ENCODE measurements around the gene FLT3. TPM values are rescaled to one million over a fixed set of nuclear protein-coding genes. Genes with fewer than 3 reads are reported as not detected.
"Not testable (repeated sequence)": the region's sequence is repeated elsewhere in the genome, so short reads cannot be mapped to it uniquely, and the experiment has no call there.

The FLT3 gene
- total RNA-seq, 1 donor: not detected

- no peak overlapping the region for H3K4me3 ChIP-seq (ENCODE audit: low read depth, low read length)
- TF ChIP-seq CTCF (IDR thresholded peaks at IDR 0.05; ENCODE audit: insufficient read depth, low read depth, low read length): no peak
- DNase-seq (ENCODE audit: low read depth): no peak
These were observed 803 bp downstream of the FLT3 start for GRCh38 chr13:28099396-28100149.

- H3K4me3 ChIP-seq (ENCODE audit: low read depth, low read length): no peak overlapping the region
- no peak for DNase-seq (ENCODE audit: low read depth)
- no peak for TF ChIP-seq CTCF (IDR thresholded peaks at IDR 0.05; ENCODE audit: insufficient read depth, low read depth, low read length)
These were observed 2.9 kb downstream of the FLT3 start for GRCh38 chr13:28097503-28097902.

- no peak for DNase-seq (ENCODE audit: low read depth)
- TF ChIP-seq CTCF (IDR thresholded peaks at IDR 0.05; ENCODE audit: insufficient read depth, low read depth, low read length): no peak
- no peak overlapping the region for H3K4me3 ChIP-seq (ENCODE audit: low read depth, low read length)
These were observed 6.1 kb downstream of the FLT3 start for GRCh38 chr13:28094306-28094705.

- TF ChIP-seq CTCF (IDR thresholded peaks at IDR 0.05; ENCODE audit: insufficient read depth, low read depth, low read length): no peak
- no peak overlapping the region for H3K4me3 ChIP-seq (ENCODE audit: low read depth, low read length)
- DNase-seq (ENCODE audit: low read depth): peak; percentile 3
These were observed 6.5 kb downstream of the FLT3 start for GRCh38 chr13:28093881-28094280.

- TF ChIP-seq CTCF (IDR thresholded peaks at IDR 0.05; ENCODE audit: insufficient read depth, low read depth, low read length): no peak
- DNase-seq (ENCODE audit: low read depth): no peak
- no peak overlapping the region for H3K4me3 ChIP-seq (ENCODE audit: low read depth, low read length)
These were observed 7.9 kb downstream of the FLT3 start for GRCh38 chr13:28092431-28092830.

- no peak for TF ChIP-seq CTCF (IDR thresholded peaks at IDR 0.05; ENCODE audit: insufficient read depth, low read depth, low read length)
- DNase-seq (ENCODE audit: low read depth): no peak
- no peak overlapping the region for H3K4me3 ChIP-seq (ENCODE audit: low read depth, low read length)
These were observed 11.3 kb downstream of the FLT3 start for GRCh38 chr13:28089065-28089464.

- not testable (repeated sequence) for H3K4me3 ChIP-seq (ENCODE audit: low read depth, low read length); DNase-seq (ENCODE audit: low read depth)
These were observed 22.6 kb downstream of the FLT3 start for GRCh38 chr13:28077820-28078219.

All from fibroblast of villous mesenchyme (primary cell).